ENCODE results near the gene GRID1. TPM values are rescaled to one million over a fixed set of nuclear protein-coding genes. Genes with fewer than 3 reads are reported as not detected.

Gene GRID1
- total RNA-seq, 4 donors from 2014 or later = 1.4 to 4.9 (median 2.0) TPM

- TF ChIP-seq POLR2A (IDR thresholded peaks at IDR 0.05) (no peak), CTCF (IDR thresholded peaks at IDR 0.05) (no peak)
- no peak overlapping the region for H3K4me3 ChIP-seq (ENCODE audit: low read depth, poor library complexity, severe bottlenecking)
- WGBS, 2 donors = 72 to 80% methylated on average over 13 of the region's 13 CpGs
- intact Hi-C loops (cut with DNase I; ENCODE audit: low total_unique reads) = no loop called here
- no peak for DNase-seq (ENCODE audit: low spot score in 2 of 2)
Observed at GRCh38 chr10:86340176-86340990, 26.2 kb downstream of the GRID1 start.

GRCh38 chr10:86339226-86339865, 27.2 kb downstream of the GRID1 start:
- no peak for DNase-seq (ENCODE audit: low spot score in 2 of 2)
- 58 to 65% methylated on average over 12 of the region's 12 CpGs for WGBS, 2 donors
- intact Hi-C loops (cut with DNase I; ENCODE audit: low total_unique reads) = no loop called here
- TF ChIP-seq POLR2A (IDR thresholded peaks at IDR 0.05) (no peak), CTCF (IDR thresholded peaks at IDR 0.05) (no peak)
- no peak overlapping the region for H3K4me3 ChIP-seq (ENCODE audit: low read depth, poor library complexity, severe bottlenecking)

GRCh38 chr10:86337121-86337601, 29.4 kb downstream of the GRID1 start:
- no peak overlapping the region for H3K4me3 ChIP-seq (ENCODE audit: low read depth, poor library complexity, severe bottlenecking)
- TF ChIP-seq CTCF (IDR thresholded peaks at IDR 0.05) (no peak), POLR2A (IDR thresholded peaks at IDR 0.05) (no peak)
- WGBS, 2 donors = 88 to 90% methylated on average over 10 to 11 of the region's 13 CpGs
- DNase-seq (ENCODE audit: low spot score in 2 of 2) = no peak
- intact Hi-C loops (cut with DNase I; ENCODE audit: low total_unique reads) = no loop called here

GRCh38 chr10:86336341-86336740, 30.3 kb downstream of the GRID1 start:
- no peak for TF ChIP-seq POLR2A (IDR thresholded peaks at IDR 0.05)
- TF ChIP-seq CTCF (IDR thresholded peaks at IDR 0.05) = no peak
- intact Hi-C loops (cut with DNase I; ENCODE audit: low total_unique reads) = no loop called here
- 80 to 84% methylated on average over 10 of the region's 10 CpGs for WGBS, 2 donors
- H3K4me3 ChIP-seq (ENCODE audit: low read depth, poor library complexity, severe bottlenecking) = no peak overlapping the region
- no peak for DNase-seq (ENCODE audit: low spot score in 2 of 2)

GRCh38 chr10:86335831-86336230, 30.8 kb downstream of the GRID1 start:
- intact Hi-C loops (cut with DNase I; ENCODE audit: low total_unique reads) = no loop called here
- DNase-seq (ENCODE audit: low spot score in 2 of 2) = no peak
- no peak for TF ChIP-seq CTCF (IDR thresholded peaks at IDR 0.05)
- TF ChIP-seq POLR2A (IDR thresholded peaks at IDR 0.05) = no peak
- WGBS, 2 donors = 90 to 100% methylated on average over 1 of the region's 1 CpG
- no peak overlapping the region for H3K4me3 ChIP-seq (ENCODE audit: low read depth, poor library complexity, severe bottlenecking)

Measured in lower leg skin (tissue), 4 donors.